Osteoblast (primary cell): ENCODE measurements around the gene PPP4R3B. TPM values are rescaled to one million over a fixed set of nuclear protein-coding genes. Genes with fewer than 3 reads are reported as not detected.
A peak's percentile ranks its signal among the peaks of the same experiment; 100 is the strongest.

ENCODE experiments used
- DNase-seq: peaks from one replicate; pipeline ENCODE4 v3.0.0; 2011; ENCODE audit warnings: low spot score, mixed read lengths; ENCODE audit not compliant: insufficient read length; ENCODE audit errors: missing footprints
- H2AFZ ChIP-seq: 2 replicates; pipeline ENCODE4 v1.6.0; 2011; ENCODE audit warnings: mild to moderate bottlenecking, low read length
- H3K27ac ChIP-seq: 2 replicates; pipeline ENCODE4 v1.5.1; 2011; ENCODE audit warnings: mild to moderate bottlenecking, low read depth, low read length, moderate library complexity
- H3K27me3 ChIP-seq: 2 replicates; pipeline ENCODE4 v1.6.0; 2012; ENCODE audit warnings: mild to moderate bottlenecking, control low read depth, inconsistent platforms, low read length, moderate library complexity; ENCODE audit not compliant: insufficient read depth
- H3K36me3 ChIP-seq: 2 replicates; pipeline ENCODE4 v1.5.1; 2011; ENCODE audit warnings: mild to moderate bottlenecking, low read length, control low read depth, moderate library complexity; ENCODE audit not compliant: insufficient read depth
- H3K4me1 ChIP-seq: 2 replicates; pipeline ENCODE4 v1.5.1; 2011; ENCODE audit warnings: mild to moderate bottlenecking, low read length, control low read depth, moderate library complexity; ENCODE audit not compliant: insufficient read depth
- H3K4me2 ChIP-seq: 2 replicates; pipeline ENCODE4 v1.6.0; 2011; ENCODE audit warnings: mild to moderate bottlenecking, low read length; ENCODE audit not compliant: insufficient read depth
- H3K4me3 ChIP-seq: fragments of 200-600 bp; sonication (generic); 3 replicates; pipeline ENCODE4 v1.5.1; 2012; ENCODE audit warnings: mild to moderate bottlenecking, low read length, inconsistent platforms; ENCODE audit not compliant: insufficient read depth
- H3K79me2 ChIP-seq: 2 replicates; pipeline ENCODE4 v1.6.0; 2012; ENCODE audit warnings: mild to moderate bottlenecking, low read length, control low read depth, inconsistent platforms; ENCODE audit not compliant: insufficient read depth
- H3K9me3 ChIP-seq: 2 replicates; pipeline ENCODE4 v1.5.1; 2011; ENCODE audit warnings: low read depth, low read length, control low read depth
- H4K20me1 ChIP-seq: 2 replicates; pipeline ENCODE4 v1.6.0; 2012; ENCODE audit warnings: mild to moderate bottlenecking, low read length, control low read depth; ENCODE audit not compliant: insufficient read depth
- CTCF ChIP-seq: IDR thresholded peaks from 2 replicates; pipeline ENCODE4 v1.5.1; 2011; ENCODE audit warnings: mild to moderate bottlenecking, low read depth, low read length, moderate library complexity; ENCODE audit errors: extremely low read depth
- total RNA-seq: library from RNA; depleted of rRNA; stranded (reverse); fragments of >200 nt; gene quantifications from 2 replicates; pipeline ENCODE4 v1.2.3, GENCODE V29; 2012

Gene PPP4R3B
- total RNA-seq, 1 donor, result 37.6 TPM

DNA sequence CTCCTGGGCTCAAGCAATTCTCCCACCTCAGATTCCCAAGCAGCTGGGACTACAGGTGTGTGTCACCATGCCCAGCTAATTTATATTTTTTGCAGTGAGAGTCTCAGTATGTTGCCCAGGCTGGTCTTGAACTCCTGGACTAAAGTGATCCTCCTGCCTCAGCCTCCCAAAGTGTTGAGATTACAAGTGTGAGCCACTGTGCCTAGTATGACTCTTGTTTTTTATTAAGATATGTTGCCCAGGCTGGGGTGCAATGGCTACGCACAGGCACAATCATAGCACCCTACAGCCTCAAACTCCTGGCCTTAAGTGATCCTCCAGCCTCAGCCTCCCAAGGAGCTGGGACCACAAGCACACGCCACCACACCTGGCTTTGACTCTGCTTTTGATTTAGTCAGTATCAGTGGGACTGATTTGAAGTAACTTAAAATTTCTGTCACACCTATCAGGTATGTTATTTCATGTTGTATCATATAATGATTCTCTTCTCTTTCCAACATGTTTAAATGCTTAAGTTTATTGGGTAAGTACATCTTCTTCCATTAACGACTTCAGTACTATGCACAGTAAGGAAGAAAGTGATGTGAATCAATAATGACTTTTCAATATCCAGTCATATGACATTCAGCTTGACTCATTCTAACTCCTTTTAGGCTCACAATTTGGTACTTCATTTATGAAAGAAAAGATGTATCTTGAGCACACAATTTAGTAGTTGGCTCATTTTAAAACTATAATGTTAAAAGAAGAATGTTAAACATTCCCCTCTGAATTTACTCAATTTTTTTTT lies 6.3 kb downstream of the PPP4R3B start:
- no peaks in the 10 kb centered on the region for H3K27me3 ChIP-seq
- no peak overlapping the region for H2AFZ ChIP-seq
- TF ChIP-seq CTCF, result no peak
- H3K4me2 ChIP-seq, result no peak overlapping the region
- H3K4me3 ChIP-seq, result no peak overlapping the region
- no peak for DNase-seq
- H3K27ac ChIP-seq, result no peak overlapping the region
- H3K36me3 ChIP-seq, result peaks cover 40% of the 10 kb centered on the region
- no peaks in the 10 kb centered on the region for H3K9me3 ChIP-seq
- peaks cover 11% of the 10 kb centered on the region for H4K20me1 ChIP-seq
- peaks cover 90% of the 10 kb centered on the region for H3K79me2 ChIP-seq
- H3K4me1 ChIP-seq, result peaks cover 9% of the 10 kb centered on the region

DNA sequence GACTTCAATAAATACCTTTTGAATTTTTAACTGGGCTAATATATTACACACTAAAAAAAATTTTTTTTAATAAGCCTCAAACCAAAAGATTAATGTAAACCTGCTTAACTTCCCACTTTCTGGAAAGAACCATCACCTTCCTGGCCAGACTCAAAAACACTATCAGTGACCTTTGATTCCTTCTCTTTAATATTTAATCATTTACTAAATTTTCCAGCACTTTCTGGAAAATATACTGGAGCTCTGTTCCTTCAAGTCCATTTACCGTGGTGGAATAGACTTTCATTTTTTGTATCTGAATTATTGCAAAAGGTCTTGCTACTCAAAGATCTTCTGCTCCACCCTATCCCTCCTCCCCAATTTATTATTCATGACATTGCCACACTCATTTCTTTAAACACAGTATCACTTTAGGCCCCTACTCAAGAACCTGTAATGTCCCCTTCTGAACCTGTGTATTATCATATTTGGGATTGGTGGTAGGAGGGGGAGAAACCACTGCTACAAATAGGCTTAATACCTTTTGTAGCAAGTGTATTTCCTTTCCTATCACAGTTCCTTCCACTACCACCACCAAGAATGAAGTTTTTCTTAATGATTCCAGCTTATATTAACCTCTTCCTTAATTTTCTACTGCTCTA lies 7.4 kb downstream of the PPP4R3B start:
- Histone ChIP-seq H3K9me3 (no peaks in the 10 kb centered on the region), H4K20me1 (peaks cover 10% of the 10 kb centered on the region), H3K4me3 (no peak overlapping the region), H3K4me1 (no peaks in the 10 kb centered on the region), H3K79me2 (peaks cover 87% of the 10 kb centered on the region), H3K4me2 (no peak overlapping the region), H3K36me3 (peaks cover 37% of the 10 kb centered on the region), H3K27ac (no peak overlapping the region), H2AFZ (no peak overlapping the region), H3K27me3 (no peaks in the 10 kb centered on the region)
- TF ChIP-seq CTCF, result no peak
- DNase-seq, result peak; percentile 58

DNA sequence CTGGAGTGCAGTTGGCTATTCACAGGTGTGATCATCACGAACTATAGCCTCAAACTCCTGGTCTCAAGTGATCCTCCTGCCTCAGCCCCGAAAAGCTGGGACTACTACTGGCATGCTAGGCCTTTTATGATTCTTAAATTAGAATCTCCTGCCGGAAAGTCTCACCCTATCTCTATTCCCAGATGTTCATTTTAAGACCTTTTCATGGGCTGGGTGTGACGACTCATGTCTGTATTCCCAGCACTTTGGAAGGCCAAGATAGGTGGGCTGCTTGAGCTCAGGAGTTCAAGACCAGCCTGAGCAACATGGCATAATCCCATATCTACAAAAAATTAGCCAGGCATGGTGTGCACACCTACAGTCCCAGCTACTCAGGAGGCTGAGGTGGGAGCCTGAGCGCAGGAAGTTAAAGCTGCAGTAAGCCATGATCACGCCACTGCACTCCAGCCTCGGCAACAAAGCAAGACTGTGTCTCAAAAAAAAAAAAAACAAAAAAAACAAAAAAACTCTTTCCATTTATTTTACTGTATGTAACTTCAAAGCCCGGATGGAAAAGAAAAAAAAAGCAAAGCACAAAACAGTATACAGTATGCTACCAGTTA lies 8.1 kb downstream of the PPP4R3B start:
- DNase-seq, result no peak
- Histone ChIP-seq H3K4me1 (peaks cover 3% of the 10 kb centered on the region), H3K79me2 (peaks cover 88% of the 10 kb centered on the region), H3K27ac (no peak overlapping the region), H3K36me3 (peaks cover 32% of the 10 kb centered on the region), H2AFZ (no peak overlapping the region), H3K4me3 (no peak overlapping the region), H3K27me3 (no peaks in the 10 kb centered on the region), H3K4me2 (no peak overlapping the region), H4K20me1 (peaks cover 13% of the 10 kb centered on the region), H3K9me3 (no peaks in the 10 kb centered on the region)
- TF ChIP-seq CTCF, result no peak

DNA sequence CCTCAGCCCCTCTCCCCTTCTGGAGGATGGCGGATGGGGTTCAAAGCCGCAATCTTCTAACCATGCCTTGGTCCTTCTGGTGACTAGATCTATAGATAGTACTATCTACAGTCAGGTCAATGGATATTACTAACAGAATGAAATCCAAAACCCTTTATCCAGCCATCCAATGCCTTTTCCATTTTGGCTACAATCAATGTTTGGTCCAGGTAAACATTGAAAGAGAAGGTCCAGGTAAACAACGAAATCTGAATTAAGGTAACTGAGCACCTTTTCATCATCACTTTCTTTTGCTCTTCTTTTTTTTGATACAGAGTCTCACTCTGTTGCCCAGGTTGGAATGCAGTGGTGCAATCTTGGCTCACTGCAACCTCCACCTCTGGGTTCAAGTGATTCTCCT lies 9.7 kb downstream of the PPP4R3B start:
- no peak for TF ChIP-seq CTCF
- Histone ChIP-seq H3K27ac (no peak overlapping the region), H4K20me1 (peaks cover 18% of the 10 kb centered on the region)

More for the DNA sequence above, 9.7 kb downstream of the PPP4R3B start:
- H3K36me3 ChIP-seq, result peaks cover 26% of the 10 kb centered on the region
- peaks cover 88% of the 10 kb centered on the region for H3K79me2 ChIP-seq
- no peak overlapping the region for H3K4me3 ChIP-seq
- H3K9me3 ChIP-seq, result no peaks in the 10 kb centered on the region
- H3K27me3 ChIP-seq, result no peaks in the 10 kb centered on the region
- DNase-seq, result no peak
- H3K4me1 ChIP-seq, result peaks cover 8% of the 10 kb centered on the region
- no peak overlapping the region for H3K4me2 ChIP-seq
- no peak overlapping the region for H2AFZ ChIP-seq
